IPS-18a (cell line): ENCODE data around the gene GNAT2.
"Not testable (repeated sequence)": the region's sequence is repeated elsewhere in the genome, so short reads cannot be mapped to it uniquely, and the experiment has no call there.

ENCODE experiments used
- H3K27ac ChIP-seq: one replicate; pipeline ENCODE4 v1.5.1; 2013; ENCODE audit warnings: low read length
- H3K27me3 ChIP-seq: one replicate; pipeline ENCODE4 v1.6.1; 2013; ENCODE audit warnings: mild to moderate bottlenecking, low read length; ENCODE audit not compliant: control insufficient read depth, insufficient read depth
- H3K36me3 ChIP-seq: one replicate; pipeline ENCODE4 v1.6.1; 2013; ENCODE audit warnings: low read depth, low read length; ENCODE audit not compliant: control insufficient read depth
- H3K4me1 ChIP-seq: one replicate; pipeline ENCODE4 v1.6.1; 2013; ENCODE audit warnings: low read depth, low read length; ENCODE audit not compliant: control insufficient read depth
- H3K4me3 ChIP-seq: one replicate; pipeline ENCODE4 v1.5.1; 2013; ENCODE audit warnings: low read length
- H3K9ac ChIP-seq: one replicate; pipeline ENCODE4 v1.6.1; 2013; ENCODE audit warnings: mild to moderate bottlenecking, low read length, moderate library complexity
- H3K9me3 ChIP-seq: one replicate; pipeline ENCODE4 v1.6.1; 2013; ENCODE audit warnings: low read depth, low read length; ENCODE audit not compliant: control insufficient read depth

Gene GNAT2

GRCh38 chr1:109619576-109620400 lies at the start of gene GNAT2, which contains the start of gene AMPD2:
GNAT2 (minus strand) TSS chr1:109619616; CDS start chr1:109612870, 6,746 bp downstream.
AMPD2 (plus strand) TSS chr1:109619837; CDS start chr1:109621176, 1,339 bp downstream.
- Histone ChIP-seq H3K4me3 (peak within 1 kb of the TSS; percentile 91), H3K4me1 (peaks cover 20% of the 10 kb centered on the region), H3K27ac (peak within 1 kb of the TSS; percentile 55), H3K9ac (peak within 1 kb of the TSS; percentile 79), H3K9me3 (no peaks in the 10 kb centered on the region), H3K36me3 (no peaks in the 10 kb centered on the region), H3K27me3 (no peaks in the 10 kb centered on the region)

- Histone ChIP-seq H3K4me3 (peak overlapping the region; percentile 50), H3K9me3 (no peaks in the 10 kb centered on the region), H3K36me3 (no peaks in the 10 kb centered on the region), H3K27me3 (no peaks in the 10 kb centered on the region), H3K27ac (no peak overlapping the region), H3K4me1 (peaks cover 3% of the 10 kb centered on the region), H3K9ac (no peak overlapping the region)
These were observed 48.8 kb upstream of the GNAT2 start for GRCh38 chr1:109668123-109668775.

GRCh38 chr1:109667452-109668122 lies 48.2 kb upstream of the GNAT2 start, which contains the start of gene GSTM2:
GSTM2 (plus strand) TSS chr1:109668057; CDS start chr1:109668116, 59 bp downstream.
- no peak within 1 kb of the TSS for H3K9ac ChIP-seq

GRCh38 chr1:109664671-109665070 lies 45.3 kb upstream of the GNAT2 start:
- H3K27ac ChIP-seq, result no peak overlapping the region
- peaks cover 3% of the 10 kb centered on the region for H3K4me1 ChIP-seq
- no peaks in the 10 kb centered on the region for H3K36me3 ChIP-seq
- H3K9ac ChIP-seq, result no peak overlapping the region
- H3K4me3 ChIP-seq, result no peak overlapping the region
- H3K27me3 ChIP-seq, result no peaks in the 10 kb centered on the region
- H3K9me3 ChIP-seq, result no peaks in the 10 kb centered on the region

More at GRCh38 chr1:109667452-109668122, 48.2 kb upstream of the GNAT2 start, which contains the start of gene GSTM2:
- H3K9me3 ChIP-seq, result no peaks in the 10 kb centered on the region
- no peaks in the 10 kb centered on the region for H3K36me3 ChIP-seq
- no peak within 1 kb of the TSS for H3K27ac ChIP-seq
- peaks cover 3% of the 10 kb centered on the region for H3K4me1 ChIP-seq
- H3K4me3 ChIP-seq, result peak within 1 kb of the TSS; percentile 50
- H3K27me3 ChIP-seq, result no peaks in the 10 kb centered on the region

GRCh38 chr1:109661391-109661790 lies 42.0 kb upstream of the GNAT2 start:
- Histone ChIP-seq H3K9ac (no peak overlapping the region), H3K27me3 (no peaks in the 10 kb centered on the region), H3K4me1 (no peaks in the 10 kb centered on the region), H3K36me3 (no peaks in the 10 kb centered on the region), H3K4me3 (no peak overlapping the region), H3K27ac (no peak overlapping the region), H3K9me3 (no peaks in the 10 kb centered on the region)

GRCh38 chr1:109660691-109661026 lies 41.2 kb upstream of the GNAT2 start:
- H3K4me1 ChIP-seq, H3K9me3 ChIP-seq, H3K36me3 ChIP-seq, H3K27ac ChIP-seq, H3K4me3 ChIP-seq, H3K9ac ChIP-seq, H3K27me3 ChIP-seq: not testable (repeated sequence)

GRCh38 chr1:109659997-109660690 lies 40.7 kb upstream of the GNAT2 start:
- Histone ChIP-seq H3K27me3 (peaks cover 5% of the 10 kb centered on the region), H3K4me1 (no peaks in the 10 kb centered on the region), H3K9me3 (no peaks in the 10 kb centered on the region), H3K4me3 (no peak overlapping the region), H3K9ac (no peak overlapping the region), H3K27ac (no peak overlapping the region), H3K36me3 (no peaks in the 10 kb centered on the region)

- no peaks in the 10 kb centered on the region for H3K36me3 ChIP-seq
- H3K27ac ChIP-seq, result no peak overlapping the region
- no peak overlapping the region for H3K4me3 ChIP-seq
- H3K4me1 ChIP-seq, result no peaks in the 10 kb centered on the region
- no peak overlapping the region for H3K9ac ChIP-seq
- H3K27me3 ChIP-seq, result peaks cover 15% of the 10 kb centered on the region
- H3K9me3 ChIP-seq, result no peaks in the 10 kb centered on the region
These were observed 39.7 kb upstream of the GNAT2 start for GRCh38 chr1:109659145-109659544.

- no peak overlapping the region for H3K27ac ChIP-seq
- no peaks in the 10 kb centered on the region for H3K4me1 ChIP-seq
- H3K4me3 ChIP-seq, result no peak overlapping the region
- H3K9ac ChIP-seq, result no peak overlapping the region
- H3K36me3 ChIP-seq, result no peaks in the 10 kb centered on the region
- peaks cover 15% of the 10 kb centered on the region for H3K27me3 ChIP-seq
- no peaks in the 10 kb centered on the region for H3K9me3 ChIP-seq
These were observed 39.2 kb upstream of the GNAT2 start for GRCh38 chr1:109658533-109659042.

GRCh38 chr1:109657970-109658369 lies 38.6 kb upstream of the GNAT2 start:
- Histone ChIP-seq H3K27ac (no peak overlapping the region), H3K4me1 (no peaks in the 10 kb centered on the region), H3K36me3 (no peaks in the 10 kb centered on the region), H3K27me3 (peaks cover 15% of the 10 kb centered on the region), H3K4me3 (no peak overlapping the region), H3K9ac (no peak overlapping the region), H3K9me3 (no peaks in the 10 kb centered on the region)

GRCh38 chr1:109657395-109657794 lies 38.0 kb upstream of the GNAT2 start:
- H3K4me3 ChIP-seq, result no peak overlapping the region
- no peak overlapping the region for H3K27ac ChIP-seq
- no peak overlapping the region for H3K9ac ChIP-seq
- no peaks in the 10 kb centered on the region for H3K4me1 ChIP-seq
- no peaks in the 10 kb centered on the region for H3K36me3 ChIP-seq
- H3K9me3 ChIP-seq, result no peaks in the 10 kb centered on the region
- peaks cover 15% of the 10 kb centered on the region for H3K27me3 ChIP-seq
